Uterus (tissue), 4 donors: ENCODE measurements around the gene DLGAP1. TPM values are rescaled to one million over a fixed set of nuclear protein-coding genes. Genes with fewer than 3 reads are reported as not detected.

Source experiments
- DNase-seq, 2 donors: peaks; one replicate each; pipeline ENCODE4 v3.0.0-alpha.2; 2019 to 2020
- H3K27ac ChIP-seq, 2 donors: fragments of 200-600 bp; sonication (generic); 1 replicate in 1 of 2; 2 replicates in 1 of 2; pipeline ENCODE4 v1.5.1; 2016 to 2018
- H3K27me3 ChIP-seq, 2 donors: fragments of 200-600 bp; sonication (generic); one replicate each; pipeline ENCODE4 v1.5.1; 2018 to 2019; ENCODE audit warnings: control low read depth in 1 of 2
- H3K36me3 ChIP-seq, 2 donors: fragments of 200-600 bp; sonication (generic); one replicate each; pipeline ENCODE4 v1.5.1; 2019; ENCODE audit warnings: control low read depth in 1 of 2
- H3K4me1 ChIP-seq, 2 donors: fragments of 200-600 bp; sonication (generic); one replicate each; pipeline ENCODE4 v1.5.1; 2018 to 2019; ENCODE audit warnings: control low read depth in 1 of 2
- H3K4me3 ChIP-seq, 2 donors: fragments of 200-600 bp; sonication (generic); 1 replicate in 1 of 2; 2 replicates in 1 of 2; pipeline ENCODE4 v1.5.1; 2018 to 2019; ENCODE audit warnings: mild to moderate bottlenecking in 1 of 2
- H3K9me3 ChIP-seq, 2 donors: fragments of 200-600 bp; sonication (generic); one replicate each; pipeline ENCODE4 v1.5.1; 2019; ENCODE audit warnings: control low read depth in 1 of 2
- CTCF ChIP-seq, 4 experiments: fragments of 200-600 bp in 2 of 4; fragments of 450-650 bp in 2 of 4; sonication (generic) in 2 of 4; IDR thresholded peaks; one replicate each; pipeline ENCODE4 v1.5.1; 2016 to 2019; ENCODE audit warnings: antibody characterized with exemption in 4 of 4, mild to moderate bottlenecking in 2 of 4, moderate library complexity in 1 of 4
- POLR2A ChIP-seq, 2 donors: fragments of 450-650 bp; IDR thresholded peaks; one replicate each; pipeline ENCODE4 v1.6.1; 2016; ENCODE audit warnings: antibody characterized with exemption in 2 of 2, mild to moderate bottlenecking in 1 of 2, moderate library complexity in 1 of 2
- intact Hi-C: fragments of 100-400 bp; cut with DNase I; formaldehyde crosslinking; loops from one replicate; pipeline ENCODE4 v1.15.1; 2023; ENCODE audit warnings: low total_unique reads
- total RNA-seq, 4 donors: library from RNA; depleted of rRNA in 3 of 4; stranded (reverse); fragments of >200 nt in 3 of 4; gene quantifications; one replicate each; pipeline versions ENCODE4 v1.1.0 to v1.2.4, GENCODE V29; 2014 to 2023
- donor health status: DM: yes; HTN: yes; CAD: no.

Gene DLGAP1
- total RNA-seq, 4 donors from 2014 or later, result 1.0 to 9.6 (median 3.3) TPM

- Histone ChIP-seq H3K27ac (no peak overlapping the region), H3K9me3 (no peaks in the 10 kb centered on the region), H3K4me1 (no peaks in the 10 kb centered on the region), H3K36me3 (no peaks in the 10 kb centered on the region), H3K4me3 (no peak overlapping the region), H3K27me3 (no peaks in the 10 kb centered on the region)
- intact Hi-C loops, result no loop called here
- TF ChIP-seq POLR2A (IDR thresholded peaks at IDR 0.05), result no peak
- TF ChIP-seq CTCF (IDR thresholded peaks at IDR 0.05), result no peak
- DNase-seq, result no peak
Observed at GRCh38 chr18:3871687-3872086, 583.4 kb downstream of the DLGAP1 start.

GRCh38 chr18:3870914-3871313, 584.2 kb downstream of the DLGAP1 start:
- no peak overlapping the region for H3K4me3 ChIP-seq
- no peaks in the 10 kb centered on the region for H3K4me1 ChIP-seq
- intact Hi-C loops, result no loop called here
- H3K36me3 ChIP-seq, result no peaks in the 10 kb centered on the region
- no peaks in the 10 kb centered on the region for H3K27me3 ChIP-seq
- no peak for DNase-seq
- H3K27ac ChIP-seq, result no peak overlapping the region
- no peaks in the 10 kb centered on the region for H3K9me3 ChIP-seq
- TF ChIP-seq POLR2A (IDR thresholded peaks at IDR 0.05) (no peak), CTCF (IDR thresholded peaks at IDR 0.05) (no peak)

GRCh38 chr18:3869848-3870247, 585.3 kb downstream of the DLGAP1 start:
- Histone ChIP-seq H3K27me3 (no peaks in the 10 kb centered on the region), H3K4me3 (no peak overlapping the region), H3K9me3 (no peaks in the 10 kb centered on the region), H3K36me3 (no peaks in the 10 kb centered on the region), H3K4me1 (no peaks in the 10 kb centered on the region), H3K27ac (no peak overlapping the region)
- no peak for DNase-seq
- TF ChIP-seq POLR2A (IDR thresholded peaks at IDR 0.05), result no peak
- peak in 3 of 4 experiments; percentile 27 to 61 (median 51) for TF ChIP-seq CTCF (IDR thresholded peaks at IDR 0.05)
- intact Hi-C loops, result no loop called here

- H3K9me3 ChIP-seq, result no peaks in the 10 kb centered on the region
- H3K27ac ChIP-seq, result peak overlapping the region; percentile 16 to 67
- no peak overlapping the region for H3K4me3 ChIP-seq
- intact Hi-C loops, result no loop called here
- H3K4me1 ChIP-seq, result no peaks in the 10 kb centered on the region
- no peaks in the 10 kb centered on the region for H3K36me3 ChIP-seq
- TF ChIP-seq POLR2A (IDR thresholded peaks at IDR 0.05) (no peak), CTCF (IDR thresholded peaks at IDR 0.05) (no peak)
- no peak for DNase-seq
- H3K27me3 ChIP-seq, result no peaks in the 10 kb centered on the region
Observed at GRCh38 chr18:3867864-3868311, 587.2 kb downstream of the DLGAP1 start.

GRCh38 chr18:3867236-3867635, 587.9 kb downstream of the DLGAP1 start:
- Histone ChIP-seq H3K4me1 (no peaks in the 10 kb centered on the region), H3K27ac (peak overlapping the region in 1 of 2 donors; percentile 67), H3K9me3 (no peaks in the 10 kb centered on the region), H3K4me3 (no peak overlapping the region), H3K27me3 (no peaks in the 10 kb centered on the region), H3K36me3 (no peaks in the 10 kb centered on the region)
- no peak for TF ChIP-seq CTCF (IDR thresholded peaks at IDR 0.05)
- no peak for TF ChIP-seq POLR2A (IDR thresholded peaks at IDR 0.05)
- intact Hi-C loops, result no loop called here
- no peak for DNase-seq
